ENCODE data around the gene PLCD4. TPM values are rescaled to one million over a fixed set of nuclear protein-coding genes. Genes with fewer than 3 reads are reported as not detected.

PLCD4 gene
- total and polyA plus RNA-seq, 10 of the 15 experiments (the other 5 are each of a cell fraction or from before 2014, with no cell fraction given): under 0.01 to 1.5 (median 0.23) TPM; not detected in 2

GRCh38 chr2:218569038-218569431, 38.7 kb upstream of the PLCD4 start (continued):
- no peak for TF ChIP-seq CBX3 (IDR thresholded peaks at IDR 0.05; ENCODE audit: borderline replicate concordance, low read depth)
- TF ChIP-seq ATF3 (IDR thresholded peaks at IDR 0.05; ENCODE audit: borderline replicate concordance, extremely low read depth, low read depth, low read length): no peak
- no peak for TF ChIP-seq CHD1 (IDR thresholded peaks at IDR 0.05; ENCODE audit: low read depth, low read length)
- peak; percentile 67; the same call in 1 of the 2 replicates for TF ChIP-seq NKRF (conservative IDR thresholded peaks at IDR 0.05)
- TF ChIP-seq REST (IDR thresholded peaks at IDR 0.05; ENCODE audit: low read depth, low read length): 0 out of 2 replicates have a peak, but pooled peaks have one; percentile 17
- no peak for TF ChIP-seq SREBF2 (IDR thresholded peaks at IDR 0.05; ENCODE audit: low read length)
- no peak for TF ChIP-seq LARP7 (IDR thresholded peaks at IDR 0.05)
- TF ChIP-seq POU2F2 (IDR thresholded peaks at IDR 0.05; ENCODE audit: borderline replicate concordance, low read depth, low read length): no peak
- no peak for TF ChIP-seq RCOR1 (conservative IDR thresholded peaks at IDR 0.05; ENCODE audit: low read depth, low read length)
- no peak for TF ChIP-seq BRCA1 (IDR thresholded peaks at IDR 0.05; ENCODE audit: low read depth, low read length)
- no peak for TF ChIP-seq E2F4 (IDR thresholded peaks at IDR 0.05; ENCODE audit: low read depth, low read length)
- no peak for TF ChIP-seq CUX1 (IDR thresholded peaks at IDR 0.05; ENCODE audit: insufficient replicate concordance, low read depth, low read length)
- no peak for TF ChIP-seq MAX (IDR thresholded peaks at IDR 0.05; ENCODE audit: low read depth, low read length)
- TF ChIP-seq RELA (IDR thresholded peaks at IDR 0.05; ENCODE audit: borderline replicate concordance, partially characterized antibody): no peak
- TF ChIP-seq TAF1 (IDR thresholded peaks at IDR 0.05; ENCODE audit: borderline replicate concordance, low read depth, low read length): peak; percentile 46; the same call in 1 of the 2 replicates
- TF ChIP-seq ZNF622 (IDR thresholded peaks at IDR 0.05): no peak

All from GM12878 (cell line).